ENCODE measurements around the gene CHAF1A.

- no peak for TF ChIP-seq CTCF (conservative IDR thresholded peaks at IDR 0.05)
- no peak for TF ChIP-seq EZH2 (IDR thresholded peaks at IDR 0.05; ENCODE audit: low read depth)
Observed at GRCh38 chr19:4354897-4355296, 47.5 kb upstream of the CHAF1A start.

All from PC-9 (cell line).